Loucy (cell line): ENCODE data around the gene LHFPL3.
"Not testable (repeated sequence)": the region's sequence is repeated elsewhere in the genome, so short reads cannot be mapped to it uniquely, and the experiment has no call there.

Experiments used
- H2AFZ ChIP-seq: fragments of 200-600 bp; sonication (generic); 2 replicates; pipeline ENCODE4 v1.6.0; 2016; ENCODE audit warnings: antibody characterized with exemption, mild to moderate bottlenecking, low read length, moderate library complexity
- H3F3A ChIP-seq: fragments of 200-600 bp; 2 replicates; pipeline ENCODE4 v1.6.0; 2016; ENCODE audit warnings: antibody characterized with exemption, low read depth, mild to moderate bottlenecking
- H3K27me3 ChIP-seq: fragments of 200-600 bp; sonication (generic); 2 replicates; pipeline ENCODE4 v1.6.1; 2014; ENCODE audit warnings: low read length, mild to moderate bottlenecking; ENCODE audit not compliant: insufficient read depth, poor library complexity, severe bottlenecking
- H3K36me3 ChIP-seq: fragments of 200-600 bp; sonication (generic); 2 replicates; pipeline ENCODE4 v1.6.1; 2016; ENCODE audit warnings: low read length; ENCODE audit not compliant: insufficient read depth
- H3K4me1 ChIP-seq: fragments of 200-600 bp; sonication (generic); 2 replicates; pipeline ENCODE4 v1.5.1; 2014; ENCODE audit warnings: low read length, mild to moderate bottlenecking; ENCODE audit not compliant: insufficient read depth, poor library complexity, severe bottlenecking
- H3K4me2 ChIP-seq: fragments of 200-600 bp; sonication (generic); 2 replicates; pipeline ENCODE4 v1.6.0; 2014; ENCODE audit warnings: antibody characterized with exemption, low read length, low read depth, mild to moderate bottlenecking; ENCODE audit not compliant: poor library complexity, severe bottlenecking
- H3K4me3 ChIP-seq: fragments of 200-600 bp; sonication (generic); 2 replicates; pipeline ENCODE4 v1.5.1; 2014; ENCODE audit warnings: low read length, mild to moderate bottlenecking, mixed read lengths; ENCODE audit not compliant: poor library complexity, severe bottlenecking
- H3K79me2 ChIP-seq: fragments of 200-600 bp; sonication (generic); 2 replicates; pipeline ENCODE4 v1.6.1; 2014; ENCODE audit warnings: low read length; ENCODE audit not compliant: insufficient read depth
- H3K9ac ChIP-seq: fragments of 200-600 bp; sonication (generic); 2 replicates; pipeline ENCODE4 v1.6.0; 2014; ENCODE audit warnings: mild to moderate bottlenecking, low read depth, low read length, moderate library complexity; ENCODE audit not compliant: poor library complexity, severe bottlenecking
- H3K9me2 ChIP-seq: fragments of 200-600 bp; sonication (generic); replicated peaks from 2 replicates; pipeline ENCODE4 v1.6.1; 2016; ENCODE audit warnings: low read depth, low read length, mixed read lengths
- H3K9me3 ChIP-seq: fragments of 200-600 bp; sonication (generic); 2 replicates; pipeline ENCODE4 v1.6.1; 2014; ENCODE audit warnings: mild to moderate bottlenecking, antibody characterized with exemption, low read length, low read depth; ENCODE audit not compliant: insufficient read depth
- H4K20me1 ChIP-seq: fragments of 200-600 bp; sonication (generic); 2 replicates; pipeline ENCODE4 v1.6.0; 2014; ENCODE audit warnings: antibody characterized with exemption, low read length, mild to moderate bottlenecking; ENCODE audit not compliant: insufficient read depth, poor library complexity, severe bottlenecking
- CTCF ChIP-seq: fragments of 200-600 bp; sonication (generic); conservative IDR thresholded peaks from 2 replicates; pipeline ENCODE4 v1.5.1; 2014; ENCODE audit warnings: mild to moderate bottlenecking, antibody characterized with exemption, low read length
- EZH2phosphoT487 ChIP-seq: fragments of 200-600 bp; IDR thresholded peaks from 2 replicates; pipeline ENCODE4 v1.6.1; 2018; ENCODE audit warnings: antibody characterized with exemption, mild to moderate bottlenecking, moderate library complexity, borderline replicate concordance

LHFPL3 gene

GRCh38 chr7:104700336-104700735 lies 371.9 kb downstream of the LHFPL3 start:
- Histone ChIP-seq H3F3A (no peaks in the 10 kb centered on the region), H3K9ac (no peak overlapping the region), H3K9me2 (no peaks in the 10 kb centered on the region), H3K27me3 (no peaks in the 10 kb centered on the region), H3K4me1 (no peaks in the 10 kb centered on the region), H3K4me2 (no peak overlapping the region), H2AFZ (no peak overlapping the region), H4K20me1 (no peaks in the 10 kb centered on the region), H3K79me2 (no peaks in the 10 kb centered on the region), H3K36me3 (no peaks in the 10 kb centered on the region), H3K9me3 (no peaks in the 10 kb centered on the region), H3K4me3 (no peak overlapping the region)
- no peak for TF ChIP-seq CTCF
- no peak for TF ChIP-seq EZH2phosphoT487

- H3K79me2 ChIP-seq, H3K9me3 ChIP-seq, H3K4me2 ChIP-seq, H3K36me3 ChIP-seq, H3K4me3 ChIP-seq, H2AFZ ChIP-seq, H3K27me3 ChIP-seq, H3F3A ChIP-seq, H4K20me1 ChIP-seq, H3K9me2 ChIP-seq, H3K9ac ChIP-seq, H3K4me1 ChIP-seq: not testable (repeated sequence)
These were observed 392.6 kb downstream of the LHFPL3 start for GRCh38 chr7:104721027-104721426.

- Histone ChIP-seq H3K9me2 (no peaks in the 10 kb centered on the region), H3K79me2 (no peaks in the 10 kb centered on the region), H3F3A (no peaks in the 10 kb centered on the region), H3K4me1 (no peaks in the 10 kb centered on the region), H4K20me1 (no peaks in the 10 kb centered on the region), H3K9ac (no peak overlapping the region), H3K9me3 (no peaks in the 10 kb centered on the region), H3K4me3 (no peak overlapping the region), H2AFZ (no peak overlapping the region), H3K36me3 (no peaks in the 10 kb centered on the region), H3K27me3 (no peaks in the 10 kb centered on the region), H3K4me2 (no peak overlapping the region)
- no peak for TF ChIP-seq EZH2phosphoT487
- no peak for TF ChIP-seq CTCF
These were observed 394.6 kb downstream of the LHFPL3 start for GRCh38 chr7:104723001-104723400.

- H3K9me2 ChIP-seq: no peaks in the 10 kb centered on the region
- no peak overlapping the region for H3K9ac ChIP-seq
- no peaks in the 10 kb centered on the region for H3K4me1 ChIP-seq
- TF ChIP-seq EZH2phosphoT487 (no peak), CTCF (no peak)
- no peak overlapping the region for H3K4me3 ChIP-seq
- H3K9me3 ChIP-seq: no peaks in the 10 kb centered on the region
- H3K27me3 ChIP-seq: no peaks in the 10 kb centered on the region
- no peak overlapping the region for H3K4me2 ChIP-seq
- no peak overlapping the region for H2AFZ ChIP-seq
- no peaks in the 10 kb centered on the region for H3F3A ChIP-seq
- no peaks in the 10 kb centered on the region for H3K79me2 ChIP-seq
- no peaks in the 10 kb centered on the region for H4K20me1 ChIP-seq
- no peaks in the 10 kb centered on the region for H3K36me3 ChIP-seq
These were observed 430.1 kb downstream of the LHFPL3 start for GRCh38 chr7:104758504-104758903.
